ENCODE measurements around the gene SLC37A4.
"Not testable (repeated sequence)": the region's sequence is repeated elsewhere in the genome, so short reads cannot be mapped to it uniquely, and the experiment has no call there.

The SLC37A4 gene

DNA sequence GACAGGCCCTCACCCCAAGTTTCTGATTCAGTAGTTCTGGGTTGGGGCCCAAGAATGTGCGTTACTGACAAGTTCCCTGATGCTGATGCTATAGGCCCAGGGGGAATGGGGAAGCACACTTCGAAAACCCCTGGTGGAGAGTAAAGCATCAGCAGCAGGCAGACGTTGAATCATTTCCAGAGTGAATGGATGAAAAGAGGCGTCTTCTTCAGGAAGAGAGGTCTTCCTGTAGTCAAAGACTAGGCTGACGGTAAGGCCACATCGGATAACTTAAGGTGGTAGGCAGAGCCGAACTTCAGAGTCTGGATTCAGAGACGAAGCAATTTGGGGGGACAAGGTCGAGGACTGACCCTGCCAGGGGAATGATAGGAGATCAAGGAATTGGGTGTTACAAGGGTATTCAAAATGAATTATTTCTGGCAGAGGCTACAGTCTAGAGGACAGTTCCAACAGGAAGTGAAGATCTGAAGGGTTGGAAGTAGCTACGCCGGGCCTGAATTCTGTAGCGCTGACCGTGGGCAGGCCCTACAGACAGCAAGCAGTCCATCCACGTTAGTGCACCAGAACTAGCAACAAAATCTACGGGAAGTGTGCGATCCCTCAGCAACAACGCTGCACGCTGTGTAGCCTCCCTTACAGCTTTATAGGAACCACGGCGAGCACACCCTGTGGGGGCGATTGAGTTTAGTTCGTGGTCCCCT, 33.6 kb downstream of the SLC37A4 start:
- H3K36me3 Mint-ChIP-seq (ENCODE audit: low read depth): peaks cover 38% of the 10 kb centered on the region
- H3K27ac Mint-ChIP-seq: peak overlapping the region; percentile 97
- no peaks in the 10 kb centered on the region for H3K9me3 Mint-ChIP-seq
- peak overlapping the region; percentile 97 for H3K4me3 Mint-ChIP-seq
- DNase-seq (ENCODE audit: low spot score): peak; percentile 33
- H3K4me1 Mint-ChIP-seq (ENCODE audit: low read depth): peaks cover 25% of the 10 kb centered on the region
- no peaks in the 10 kb centered on the region for H3K27me3 Mint-ChIP-seq (ENCODE audit: low read depth)

DNA sequence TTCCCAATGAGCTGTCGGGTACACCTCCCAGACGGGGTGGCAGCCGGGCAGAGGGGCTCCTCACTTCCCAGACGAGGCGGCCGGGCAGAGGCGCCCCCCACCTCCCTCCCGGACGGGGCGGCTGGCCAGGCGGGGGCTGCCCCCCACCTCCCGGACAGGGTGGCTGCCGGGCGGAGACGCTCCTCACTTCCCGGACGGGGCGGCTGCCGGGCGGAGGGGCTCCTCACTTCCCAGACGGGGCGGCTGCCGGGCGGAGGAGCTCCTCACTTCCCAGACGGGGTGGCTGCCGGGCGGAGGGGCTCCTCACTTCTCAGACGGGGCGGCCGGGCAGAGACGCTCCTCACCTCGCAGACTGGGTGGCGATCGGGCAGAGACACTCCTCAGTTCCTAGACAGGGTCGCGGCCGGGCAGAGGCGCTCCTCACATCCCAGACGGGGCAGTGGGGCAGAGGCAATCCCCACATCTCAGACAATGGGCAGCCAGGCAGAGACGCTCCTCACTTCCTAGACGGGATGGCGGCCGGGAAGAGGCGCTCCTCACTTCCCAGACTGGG, 39.1 kb downstream of the SLC37A4 start:
- not testable (repeated sequence) for H3K9me3 Mint-ChIP-seq; H3K27ac Mint-ChIP-seq; H3K27me3 Mint-ChIP-seq (ENCODE audit: low read depth); DNase-seq (ENCODE audit: low spot score); H3K4me3 Mint-ChIP-seq; H3K4me1 Mint-ChIP-seq (ENCODE audit: low read depth)
- H3K36me3 Mint-ChIP-seq (ENCODE audit: low read depth): peaks cover 17% of the 10 kb centered on the region

DNA sequence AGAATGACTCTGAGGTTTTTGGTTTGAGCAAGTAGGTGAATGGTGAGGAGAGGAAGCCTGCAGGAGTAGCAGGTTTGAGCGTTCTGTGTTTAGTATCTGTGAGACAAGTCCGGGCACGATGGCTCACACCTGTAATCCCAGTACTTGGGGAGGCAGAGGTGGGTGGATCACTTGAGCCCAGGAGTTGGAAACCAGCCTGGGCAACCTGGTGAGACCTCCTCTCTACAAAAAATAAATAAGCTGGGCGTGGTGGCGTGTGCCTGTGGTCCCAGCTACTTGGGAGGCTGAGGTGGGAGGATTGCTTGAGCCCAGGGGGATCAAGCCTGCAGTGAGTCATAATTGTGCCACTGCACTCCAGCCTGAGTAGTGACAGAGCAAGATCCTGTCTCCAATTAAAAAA, 42.4 kb downstream of the SLC37A4 start:
- no peaks in the 10 kb centered on the region for H3K27me3 Mint-ChIP-seq (ENCODE audit: low read depth)
- peaks cover 2% of the 10 kb centered on the region for H3K4me1 Mint-ChIP-seq (ENCODE audit: low read depth)
- H3K36me3 Mint-ChIP-seq (ENCODE audit: low read depth): peaks cover 7% of the 10 kb centered on the region
- H3K4me3 Mint-ChIP-seq: no peak overlapping the region
- no peak overlapping the region for H3K27ac Mint-ChIP-seq
- DNase-seq (ENCODE audit: low spot score): no peak
- no peaks in the 10 kb centered on the region for H3K9me3 Mint-ChIP-seq

DNA sequence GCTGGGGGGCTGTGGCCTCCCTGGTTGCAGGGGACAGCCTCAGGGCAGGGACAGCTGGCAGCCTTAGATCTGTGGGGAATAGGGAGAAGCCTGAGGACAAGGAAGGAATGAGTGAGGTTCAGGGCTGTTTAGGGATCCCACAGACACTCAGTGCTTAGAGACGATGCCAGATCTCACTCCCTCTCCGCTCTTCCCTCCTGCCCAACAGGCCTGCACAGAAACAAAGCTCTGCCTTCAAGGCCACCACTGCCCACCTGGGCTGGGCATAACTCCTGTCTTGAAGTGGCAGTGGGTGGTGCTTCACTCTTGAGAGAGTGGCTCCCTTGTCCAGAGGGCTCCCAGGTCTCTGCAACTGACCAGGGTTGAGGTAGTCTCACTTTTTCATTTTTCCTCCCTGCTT, 45.9 kb downstream of the SLC37A4 start:
- no peak for DNase-seq (ENCODE audit: low spot score)
- Mint-ChIP-seq H3K36me3 (ENCODE audit: low read depth) (no peaks in the 10 kb centered on the region), H3K4me1 (ENCODE audit: low read depth) (peaks cover 2% of the 10 kb centered on the region), H3K4me3 (no peak overlapping the region), H3K9me3 (no peaks in the 10 kb centered on the region), H3K27ac (no peak overlapping the region), H3K27me3 (ENCODE audit: low read depth) (no peaks in the 10 kb centered on the region)

DNA sequence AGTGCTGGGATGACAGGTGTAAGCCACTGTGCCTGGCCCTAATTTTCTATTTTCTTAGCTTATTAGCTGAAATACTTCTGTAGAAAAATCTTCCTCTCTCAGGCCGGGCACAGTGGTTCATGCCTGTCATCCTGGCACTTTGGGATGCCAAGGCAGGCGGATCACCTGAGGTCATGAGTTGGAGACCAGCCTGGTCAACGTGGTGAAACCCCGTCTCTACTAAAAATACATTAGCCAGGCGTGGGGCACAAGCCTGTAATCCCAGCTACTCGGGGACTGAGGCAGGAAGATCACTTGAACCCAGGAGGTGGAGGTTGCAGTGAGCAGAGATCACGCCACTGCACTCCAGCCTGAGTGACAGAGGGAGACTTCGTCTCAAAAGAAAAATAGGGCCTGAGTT, 46.3 kb downstream of the SLC37A4 start:
- not testable (repeated sequence) for H3K4me3 Mint-ChIP-seq

DNA sequence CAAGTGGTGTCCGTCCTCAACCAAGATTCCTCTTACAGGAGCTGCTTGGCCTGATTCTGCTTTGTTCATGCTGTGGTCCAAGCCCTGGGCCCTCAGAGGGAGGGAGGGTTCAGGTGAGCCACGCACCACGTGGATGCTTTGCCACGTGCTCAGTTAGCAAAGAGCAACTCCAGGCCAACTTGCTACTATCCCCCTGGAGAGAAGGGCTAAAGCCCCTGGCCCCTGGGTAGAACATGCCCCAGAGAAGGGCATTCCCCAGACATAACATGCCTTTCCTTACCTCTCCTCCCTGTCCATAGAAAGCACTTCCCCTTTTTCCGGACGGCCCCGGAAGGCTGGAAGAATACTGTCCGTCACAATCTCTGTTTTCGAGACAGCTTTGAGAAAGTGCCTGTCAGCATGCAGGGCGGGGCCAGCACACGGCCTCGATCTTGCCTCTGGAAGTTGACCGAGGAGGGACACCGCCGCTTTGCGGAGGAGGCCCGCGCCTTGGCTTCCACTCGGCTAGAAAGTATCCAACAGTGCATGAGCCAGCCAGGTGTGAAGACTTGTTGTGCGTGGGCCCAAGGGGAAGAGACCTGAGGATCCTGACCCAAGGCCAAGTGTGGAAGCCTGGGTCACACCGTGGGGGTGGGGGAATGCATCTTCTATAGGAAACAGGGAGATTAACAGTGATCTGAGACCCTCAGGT, 50.3 kb downstream of the SLC37A4 start:
- H3K4me3 Mint-ChIP-seq: no peak overlapping the region
- H3K27ac Mint-ChIP-seq: no peak overlapping the region
- H3K4me1 Mint-ChIP-seq (ENCODE audit: low read depth): no peaks in the 10 kb centered on the region
- no peak for DNase-seq (ENCODE audit: low spot score)
- H3K9me3 Mint-ChIP-seq: no peaks in the 10 kb centered on the region
- no peaks in the 10 kb centered on the region for H3K36me3 Mint-ChIP-seq (ENCODE audit: low read depth)
- peaks cover 6% of the 10 kb centered on the region for H3K27me3 Mint-ChIP-seq (ENCODE audit: low read depth)

More for the DNA sequence above, 46.3 kb downstream of the SLC37A4 start:
- H3K9me3 Mint-ChIP-seq; H3K27me3 Mint-ChIP-seq (ENCODE audit: low read depth); H3K36me3 Mint-ChIP-seq (ENCODE audit: low read depth); H3K4me1 Mint-ChIP-seq (ENCODE audit: low read depth); H3K27ac Mint-ChIP-seq; DNase-seq (ENCODE audit: low spot score): not testable (repeated sequence)

DNA sequence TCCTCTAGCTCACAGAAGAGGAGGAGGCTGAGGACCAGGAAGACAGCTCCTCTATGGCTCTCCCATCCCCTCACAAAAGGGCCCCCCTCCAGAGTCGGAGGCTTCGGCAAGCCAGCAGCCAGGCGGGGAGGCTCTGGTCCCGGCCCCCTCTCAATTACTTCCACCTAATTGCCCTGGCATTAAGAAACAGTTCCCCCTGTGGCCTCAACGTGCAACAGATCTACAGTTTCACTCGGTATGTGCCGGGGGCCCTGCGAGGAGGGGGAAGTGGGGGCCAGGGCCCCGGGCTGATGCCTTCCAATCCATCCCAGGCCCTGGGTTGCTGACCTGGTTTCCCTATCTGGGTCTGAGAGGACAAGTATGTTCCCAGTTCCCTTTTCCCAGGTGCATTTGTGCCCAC, 51.2 kb downstream of the SLC37A4 start:
- no peak for DNase-seq (ENCODE audit: low spot score)
- Mint-ChIP-seq H3K27me3 (ENCODE audit: low read depth) (peaks cover 14% of the 10 kb centered on the region), H3K36me3 (ENCODE audit: low read depth) (no peaks in the 10 kb centered on the region), H3K27ac (no peak overlapping the region), H3K4me1 (ENCODE audit: low read depth) (no peaks in the 10 kb centered on the region), H3K9me3 (no peaks in the 10 kb centered on the region), H3K4me3 (no peak overlapping the region)

DNA sequence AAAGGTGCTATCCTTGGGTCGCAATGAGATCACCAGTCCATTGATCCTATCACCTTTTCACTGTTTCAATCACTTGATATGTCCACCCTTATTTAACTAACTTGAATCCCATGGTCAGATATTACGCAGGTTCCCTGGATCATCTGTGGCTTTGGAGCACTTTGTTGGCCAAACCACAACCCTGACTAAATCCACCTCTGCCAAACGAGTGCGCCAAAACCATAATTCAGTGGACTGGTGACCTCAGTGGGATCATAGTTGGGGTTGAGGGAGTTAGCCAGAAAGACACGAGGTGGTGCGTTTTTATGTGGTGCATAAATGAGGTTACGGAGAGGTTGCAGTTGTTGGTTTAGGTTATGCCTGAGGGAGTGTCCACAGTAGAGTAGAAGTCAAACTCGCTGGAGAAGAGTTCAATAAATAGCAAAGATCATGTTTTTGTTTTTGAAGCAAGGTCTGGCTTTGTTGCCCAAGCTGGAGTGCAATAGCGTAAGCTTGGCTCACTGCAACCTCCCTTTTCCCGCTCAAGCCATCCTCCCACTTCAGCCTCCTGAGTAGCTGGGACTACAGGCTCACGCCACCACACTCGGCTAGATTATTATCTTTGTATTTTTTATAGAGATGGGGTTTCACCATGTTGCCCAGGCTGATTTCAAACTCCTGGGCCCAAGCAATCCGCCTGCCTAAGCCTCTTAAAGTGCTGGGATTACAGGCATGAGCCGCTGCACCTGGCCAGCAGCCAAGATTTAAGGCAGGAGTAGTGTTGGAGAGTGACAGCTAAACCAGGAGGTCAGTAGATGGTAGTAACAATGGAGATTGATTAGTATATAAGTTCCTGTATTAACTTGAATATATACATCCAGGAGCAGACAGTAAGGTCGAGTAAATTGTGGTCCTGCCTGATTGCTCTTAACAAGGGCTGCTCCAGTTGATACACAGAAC, 54.6 kb downstream of the SLC37A4 start:
- peaks cover 15% of the 10 kb centered on the region for H3K27me3 Mint-ChIP-seq (ENCODE audit: low read depth)
- H3K4me3 Mint-ChIP-seq: no peak overlapping the region
- no peaks in the 10 kb centered on the region for H3K36me3 Mint-ChIP-seq (ENCODE audit: low read depth)
- H3K4me1 Mint-ChIP-seq (ENCODE audit: low read depth): no peaks in the 10 kb centered on the region
- DNase-seq (ENCODE audit: low spot score): no peak
- H3K27ac Mint-ChIP-seq: no peak overlapping the region
- no peaks in the 10 kb centered on the region for H3K9me3 Mint-ChIP-seq

Measured in T-helper 2 cell treated with Interferon-gamma antibody and Interleukin-4, amounts not matched to agents 5 μg/mL and 100 μg/mL, for 36 hours (primary cell).